Sciatic nerve (tissue), 2 donors: ENCODE results near the gene EGF. TPM values are rescaled to one million over a fixed set of nuclear protein-coding genes. Genes with fewer than 3 reads are reported as not detected.
A peak's percentile ranks its signal among the peaks of the same experiment; 100 is the strongest.

ENCODE experiments used
- ATAC-seq: fragments of 200-7000 bp; cut with Tn5 transposase; one replicate; pipeline ENCODE4 v1.9.1; 2020; ENCODE audit warnings: mild to moderate bottlenecking, moderate library complexity
- DNase-seq: peaks from one replicate; pipeline ENCODE4 v3.0.0-alpha.2; 2020; ENCODE audit warnings: low spot score
- intact Hi-C: fragments of 100-400 bp; cut with DNase I; formaldehyde crosslinking; loops from one replicate; pipeline ENCODE4 v1.14.2; 2022
- total RNA-seq: library from RNA; stranded (reverse); fragmentation: NEBNext Ultra II Directional; extraction: Animal tissue kit (Norgen Biotek cat#: 25700); gene quantifications from one replicate; pipeline ENCODE4 v1.2.1, GENCODE V29; 2021
- donor health status: DM: no; HTN: no; CAD: no.
- donor health status: DM: no; HTN: no; CAD: no.

The EGF gene
- total RNA-seq, 1 donor from 2014 or later = 0.85 TPM

GRCh38 chr4:109981936-109982335 is 69.3 kb downstream of the EGF start:
- no peak for ATAC-seq
- DNase-seq = no peak
- intact Hi-C loops = no loop called here

- DNase-seq = no peak
- ATAC-seq = no peak
- intact Hi-C loops = no loop called here
These were observed 69.8 kb downstream of the EGF start for GRCh38 chr4:109982521-109982920.

- ATAC-seq = no peak
- no peak for DNase-seq
- intact Hi-C loops = no loop called here
These were observed 73.6 kb downstream of the EGF start for GRCh38 chr4:109985993-109986974.

- DNase-seq (no peak), ATAC-seq (no peak)
- intact Hi-C loops = no loop called here
These were observed 76.4 kb downstream of the EGF start for GRCh38 chr4:109989044-109989443.

- intact Hi-C loops = no loop called here
- ATAC-seq (no peak), DNase-seq (no peak)
These were observed 76.9 kb downstream of the EGF start for GRCh38 chr4:109989618-109990017.

GRCh38 chr4:109990261-109991257 is 77.9 kb downstream of the EGF start:
- ATAC-seq = no peak
- intact Hi-C loops = no loop called here

GRCh38 chr4:109993116-109993515 is 80.4 kb downstream of the EGF start:
- intact Hi-C loops = no loop called here
- no peak for DNase-seq
- ATAC-seq = no peak

More at GRCh38 chr4:109990261-109991257, 77.9 kb downstream of the EGF start:
- DNase-seq = no peak

- no peak for ATAC-seq
- intact Hi-C loops = no loop called here
- no peak for DNase-seq
These were observed 81.7 kb downstream of the EGF start for GRCh38 chr4:109994415-109994827.

- intact Hi-C loops = no loop called here
- ATAC-seq (no peak), DNase-seq (no peak)
These were observed 83.8 kb downstream of the EGF start for GRCh38 chr4:109996526-109996925.

- DNase-seq (no peak), ATAC-seq (peak; percentile 69)
- intact Hi-C loops = no loop called here
These were observed 86.3 kb downstream of the EGF start for GRCh38 chr4:109998867-109999584.

- DNase-seq (no peak), ATAC-seq (peak; percentile 62)
- intact Hi-C loops = no loop called here
These were observed 86.9 kb downstream of the EGF start for GRCh38 chr4:109999585-109999912.

- intact Hi-C loops = loop anchor here (2.0 kb wide), 1 partner anchor 514 kb away; no protein-coding TSS in a partner anchor
- ATAC-seq (no peak), DNase-seq (no peak)
These were observed 89.6 kb downstream of the EGF start for GRCh38 chr4:110002326-110002725.

- intact Hi-C loops = loop anchor here (2.0 kb wide), 1 partner anchor 513 kb away; no protein-coding TSS in a partner anchor
- no peak for ATAC-seq
- DNase-seq = no peak
These were observed 90.9 kb downstream of the EGF start for GRCh38 chr4:110003401-110004187.

- DNase-seq = no peak
- intact Hi-C loops = no loop called here
- ATAC-seq = no peak
These were observed 91.9 kb downstream of the EGF start for GRCh38 chr4:110004556-110004955.

GRCh38 chr4:110005461-110006056 is 92.9 kb downstream of the EGF start:
- intact Hi-C loops = no loop called here

GRCh38 chr4:110007217-110007616 is 94.5 kb downstream of the EGF start:
- ATAC-seq (no peak), DNase-seq (no peak)
- intact Hi-C loops = no loop called here

More at GRCh38 chr4:110005461-110006056, 92.9 kb downstream of the EGF start:
- DNase-seq = no peak
- peak; percentile 53 for ATAC-seq

- no peak for DNase-seq
- ATAC-seq = no peak
- intact Hi-C loops = no loop called here
These were observed 95.9 kb downstream of the EGF start for GRCh38 chr4:110008540-110008939.

- ATAC-seq (no peak), DNase-seq (no peak)
- intact Hi-C loops = no loop called here
These were observed 96.9 kb downstream of the EGF start for GRCh38 chr4:110009550-110009949.
